ENCODE measurements around the gene CD6. TPM values are rescaled to one million over a fixed set of nuclear protein-coding genes. Genes with fewer than 3 reads are reported as not detected.

The CD6 gene
- total RNA-seq, 3 donors from 2014 or later: 2.3 to 4.3 (median 2.8) TPM

- Histone ChIP-seq H3K4me3 (no peak overlapping the region), H3K4me1 (ENCODE audit: low read depth) (no peaks in the 10 kb centered on the region), H3K9me3 (no peaks in the 10 kb centered on the region), H3K36me3 (ENCODE audit: low read depth) (no peaks in the 10 kb centered on the region)
- DNase-seq (no peak), ATAC-seq (no peak)
- intact Hi-C loops (cut with DNase I, micrococcal nuclease): no loop called here
- no peak for TF ChIP-seq CTCF (IDR thresholded peaks at IDR 0.05)
Observed at GRCh38 chr11:60985501-60985900, 14.0 kb downstream of the CD6 start.

DNA sequence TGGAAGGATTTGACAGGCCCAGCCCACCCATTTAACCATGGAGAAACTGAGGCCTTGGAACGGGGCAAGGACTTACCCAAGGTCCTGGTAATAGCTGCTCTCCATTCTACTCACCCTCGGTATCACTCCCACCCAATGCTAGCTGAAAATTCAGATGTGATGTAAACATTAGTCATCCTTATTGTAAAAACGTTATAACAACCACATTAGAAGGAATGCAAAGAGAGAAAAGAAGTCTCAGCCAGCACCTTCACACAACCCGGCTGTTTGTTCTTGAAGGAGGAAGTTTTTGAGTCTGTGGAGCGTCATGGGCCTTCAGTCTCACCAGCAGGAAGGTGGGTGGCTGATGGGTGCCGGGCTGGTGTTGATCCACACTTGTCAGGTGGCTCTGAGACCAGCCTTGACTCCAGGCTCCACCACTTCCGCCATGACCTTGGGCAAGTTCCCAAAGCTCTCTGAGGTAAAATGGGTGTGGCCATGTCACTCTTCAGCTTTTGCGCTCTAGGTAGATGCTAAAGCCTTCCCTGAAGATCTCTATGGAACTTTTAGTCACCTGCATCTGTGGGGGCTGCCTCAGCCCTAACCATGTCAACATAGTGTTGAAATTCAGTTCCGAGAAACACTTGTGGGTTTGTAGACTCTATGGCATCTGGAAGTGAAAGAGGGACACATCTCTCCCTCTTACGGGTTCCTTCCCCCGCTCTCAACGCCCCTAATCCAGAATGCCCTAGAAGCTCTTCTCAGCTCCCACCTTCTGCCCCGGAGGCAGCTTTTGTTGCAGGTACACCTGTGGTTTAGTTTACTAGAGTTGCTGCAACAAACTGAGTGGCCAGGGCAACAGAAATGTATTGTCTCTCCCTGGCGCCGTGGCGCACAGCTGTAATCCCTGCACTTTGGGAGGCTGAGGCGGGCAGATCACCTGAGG is 14.8 kb downstream of the CD6 start:
- Histone ChIP-seq H3K9me3 (no peaks in the 10 kb centered on the region), H3K4me3 (no peak overlapping the region), H3K4me1 (ENCODE audit: low read depth) (no peaks in the 10 kb centered on the region), H3K36me3 (ENCODE audit: low read depth) (no peaks in the 10 kb centered on the region)
- no peak for TF ChIP-seq CTCF (IDR thresholded peaks at IDR 0.05)
- peak; percentile 89 for ATAC-seq
- peak; percentile 60 to 87 (median 69) for DNase-seq
- intact Hi-C loops (cut with DNase I, micrococcal nuclease): no loop called here

- no peaks in the 10 kb centered on the region for H3K36me3 ChIP-seq (ENCODE audit: low read depth)
- no peak overlapping the region for H3K4me3 ChIP-seq
- no peak for TF ChIP-seq CTCF (IDR thresholded peaks at IDR 0.05)
- DNase-seq (peak in 1 of 3 donors; percentile 34), ATAC-seq (peak; percentile 19)
- no peaks in the 10 kb centered on the region for H3K4me1 ChIP-seq (ENCODE audit: low read depth)
- H3K9me3 ChIP-seq: no peaks in the 10 kb centered on the region
- intact Hi-C loops (cut with DNase I, micrococcal nuclease): no loop called here
Observed at GRCh38 chr11:60987577-60988277, 16.2 kb downstream of the CD6 start.

- H3K4me3 ChIP-seq: no peak overlapping the region
- no peak for ATAC-seq
- intact Hi-C loops (cut with DNase I, micrococcal nuclease): no loop called here
Observed at GRCh38 chr11:60988658-60989057, 17.2 kb downstream of the CD6 start.

More at GRCh38 chr11:60988658-60989057, 17.2 kb downstream of the CD6 start:
- no peaks in the 10 kb centered on the region for H3K36me3 ChIP-seq (ENCODE audit: low read depth)
- DNase-seq: no peak
- H3K9me3 ChIP-seq: no peaks in the 10 kb centered on the region
- TF ChIP-seq CTCF (IDR thresholded peaks at IDR 0.05): no peak
- H3K4me1 ChIP-seq (ENCODE audit: low read depth): no peaks in the 10 kb centered on the region
